Measurements from ENCODE around the gene ABCG2.
A peak's percentile ranks its signal among the peaks of the same experiment; 100 is the strongest.
"Not testable (repeated sequence)": the region's sequence is repeated elsewhere in the genome, so short reads cannot be mapped to it uniquely, and the experiment has no call there.

ABCG2 gene

DNA sequence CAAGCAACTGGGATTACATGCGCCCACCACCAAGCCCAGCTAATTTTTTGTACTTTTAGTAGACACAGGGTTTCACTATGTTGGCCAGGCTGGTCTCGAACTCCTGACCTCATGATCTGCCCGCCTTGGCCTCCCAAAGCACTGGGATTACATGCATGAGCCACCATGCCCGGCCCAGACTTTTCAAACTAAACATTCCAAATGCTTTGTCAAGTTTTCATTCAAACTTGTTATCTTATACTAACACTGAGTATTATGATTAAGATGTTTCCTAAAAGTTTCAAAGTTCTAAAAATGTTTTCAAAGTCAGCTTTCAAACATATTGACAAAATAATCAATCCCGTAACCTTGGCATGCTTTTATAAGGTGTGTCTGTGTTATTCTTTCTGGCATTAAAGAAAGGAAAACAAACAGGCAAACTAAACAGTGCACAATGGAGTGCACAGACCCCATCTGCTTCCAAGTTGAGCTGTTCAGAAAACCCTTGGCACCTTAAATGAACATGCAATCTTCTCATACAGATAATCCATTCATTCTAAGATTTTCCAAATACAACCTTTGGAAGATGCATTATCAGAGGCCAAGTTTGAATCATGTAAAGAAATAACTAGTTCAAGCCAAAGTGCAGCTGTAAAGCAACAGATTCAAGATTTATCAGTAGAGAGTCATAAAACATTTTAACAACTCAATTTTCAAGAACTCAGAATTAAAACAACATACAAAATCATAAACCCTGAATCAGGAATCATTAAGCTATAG, 49.1 kb downstream of the ABCG2 start:
- Mint-ChIP-seq H3K9me3 (no peaks in the 10 kb centered on the region), H3K27ac (no peak overlapping the region), H3K36me3 (ENCODE audit: low read depth) (no peaks in the 10 kb centered on the region), H3K4me1 (no peaks in the 10 kb centered on the region), H3K4me3 (no peak overlapping the region), H3K27me3 (ENCODE audit: low read depth) (no peaks in the 10 kb centered on the region)
- TF ChIP-seq, protein P1, sequence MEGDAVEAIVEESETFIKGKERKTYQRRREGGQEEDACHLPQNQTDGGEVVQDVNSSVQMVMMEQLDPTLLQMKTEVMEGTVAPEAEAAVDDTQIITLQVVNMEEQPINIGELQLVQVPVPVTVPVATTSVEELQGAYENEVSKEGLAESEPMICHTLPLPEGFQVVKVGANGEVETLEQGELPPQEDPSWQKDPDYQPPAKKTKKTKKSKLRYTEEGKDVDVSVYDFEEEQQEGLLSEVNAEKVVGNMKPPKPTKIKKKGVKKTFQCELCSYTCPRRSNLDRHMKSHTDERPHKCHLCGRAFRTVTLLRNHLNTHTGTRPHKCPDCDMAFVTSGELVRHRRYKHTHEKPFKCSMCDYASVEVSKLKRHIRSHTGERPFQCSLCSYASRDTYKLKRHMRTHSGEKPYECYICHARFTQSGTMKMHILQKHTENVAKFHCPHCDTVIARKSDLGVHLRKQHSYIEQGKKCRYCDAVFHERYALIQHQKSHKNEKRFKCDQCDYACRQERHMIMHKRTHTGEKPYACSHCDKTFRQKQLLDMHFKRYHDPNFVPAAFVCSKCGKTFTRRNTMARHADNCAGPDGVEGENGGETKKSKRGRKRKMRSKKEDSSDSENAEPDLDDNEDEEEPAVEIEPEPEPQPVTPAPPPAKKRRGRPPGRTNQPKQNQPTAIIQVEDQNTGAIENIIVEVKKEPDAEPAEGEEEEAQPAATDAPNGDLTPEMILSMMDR (IDR thresholded peaks at IDR 0.05; ENCODE audit: unreplicated experiment in 3 of 3): no peak

DNA sequence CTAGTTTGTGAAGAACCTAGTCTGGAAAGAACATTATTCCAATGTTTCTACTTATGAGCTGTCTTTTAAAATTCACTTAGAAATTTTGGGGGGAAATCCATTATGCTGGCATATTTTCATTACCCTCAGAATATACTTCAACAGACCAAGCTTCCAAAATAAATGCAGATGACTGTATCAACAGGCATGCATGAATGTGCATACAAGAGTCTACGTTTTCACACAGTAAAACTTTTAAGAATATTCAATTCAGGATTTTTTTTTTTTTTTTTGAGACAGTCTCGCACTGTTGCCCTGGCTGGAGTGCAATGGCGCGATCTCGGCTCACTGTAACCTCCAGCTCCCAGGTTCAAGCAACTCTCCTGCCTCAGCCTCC, 49.7 kb downstream of the ABCG2 start:
- no peak overlapping the region for H3K27ac Mint-ChIP-seq
- H3K4me1 Mint-ChIP-seq: no peaks in the 10 kb centered on the region
- no peaks in the 10 kb centered on the region for H3K27me3 Mint-ChIP-seq (ENCODE audit: low read depth)
- TF ChIP-seq, protein P1 (IDR thresholded peaks at IDR 0.05; ENCODE audit: unreplicated experiment in 3 of 3): no peak
- H3K9me3 Mint-ChIP-seq: no peaks in the 10 kb centered on the region
- no peaks in the 10 kb centered on the region for H3K36me3 Mint-ChIP-seq (ENCODE audit: low read depth)
- no peak overlapping the region for H3K4me3 Mint-ChIP-seq

DNA sequence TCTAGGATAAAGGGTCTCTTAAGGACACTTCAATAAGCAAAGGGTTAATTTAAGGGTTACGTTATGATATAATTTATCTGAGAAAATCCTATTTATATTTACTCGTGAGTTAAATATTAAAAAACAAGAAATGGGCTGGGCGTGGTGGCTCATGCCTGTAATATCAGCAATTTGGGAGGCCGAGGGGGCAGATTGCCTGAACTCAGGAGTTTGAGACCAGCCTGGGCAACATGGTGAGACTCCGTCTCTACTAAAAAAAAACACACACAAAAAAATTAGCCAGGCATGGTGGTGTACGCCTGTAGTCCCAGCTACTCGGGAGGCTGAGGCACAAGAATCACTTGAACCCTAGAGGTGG, 50.4 kb downstream of the ABCG2 start:
- not testable (repeated sequence) for H3K4me3 Mint-ChIP-seq; H3K27me3 Mint-ChIP-seq (ENCODE audit: low read depth); H3K9me3 Mint-ChIP-seq; H3K36me3 Mint-ChIP-seq (ENCODE audit: low read depth); H3K4me1 Mint-ChIP-seq; H3K27ac Mint-ChIP-seq

DNA sequence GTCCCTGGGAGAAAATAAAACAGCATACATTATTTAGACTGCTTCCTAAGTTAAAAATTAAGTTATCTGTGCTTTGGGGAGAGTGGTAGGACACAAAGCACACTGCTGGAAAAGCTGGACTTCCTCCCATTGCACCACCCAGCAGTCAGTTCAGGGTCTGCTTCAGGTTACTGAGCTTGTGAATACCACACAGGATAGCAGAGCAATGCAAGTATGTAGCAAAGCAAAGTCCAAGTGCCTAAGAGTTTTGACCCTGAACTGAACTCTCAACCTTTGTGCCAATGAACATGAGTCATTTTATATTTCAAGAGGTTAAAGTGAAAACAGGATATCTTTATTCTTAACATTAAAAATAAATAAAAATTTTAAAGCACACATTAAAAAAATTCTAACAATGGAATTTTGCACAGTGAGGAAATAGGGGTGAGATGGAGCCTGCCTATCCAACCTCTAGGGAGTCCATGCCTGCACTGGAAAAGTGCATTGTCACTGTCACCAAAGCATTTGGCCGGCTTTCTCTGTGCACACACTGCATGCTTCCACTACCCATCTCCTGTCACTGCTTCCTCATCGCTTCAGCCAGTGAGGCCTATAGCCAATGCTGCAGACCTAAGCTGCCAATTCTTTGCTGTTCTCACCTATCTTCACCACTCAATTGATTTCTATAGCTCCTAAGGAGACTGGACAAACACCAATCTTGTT, 50.9 kb downstream of the ABCG2 start:
- no peaks in the 10 kb centered on the region for H3K36me3 Mint-ChIP-seq (ENCODE audit: low read depth)
- peak overlapping the region in 1 of 3 experiments; percentile 59 for H3K27ac Mint-ChIP-seq
- H3K9me3 Mint-ChIP-seq: no peaks in the 10 kb centered on the region
- TF ChIP-seq, protein P1 (IDR thresholded peaks at IDR 0.05; ENCODE audit: unreplicated experiment in 3 of 3): no peak
- H3K27me3 Mint-ChIP-seq (ENCODE audit: low read depth): no peaks in the 10 kb centered on the region
- no peak overlapping the region for H3K4me3 Mint-ChIP-seq
- H3K4me1 Mint-ChIP-seq: no peaks in the 10 kb centered on the region

DNA sequence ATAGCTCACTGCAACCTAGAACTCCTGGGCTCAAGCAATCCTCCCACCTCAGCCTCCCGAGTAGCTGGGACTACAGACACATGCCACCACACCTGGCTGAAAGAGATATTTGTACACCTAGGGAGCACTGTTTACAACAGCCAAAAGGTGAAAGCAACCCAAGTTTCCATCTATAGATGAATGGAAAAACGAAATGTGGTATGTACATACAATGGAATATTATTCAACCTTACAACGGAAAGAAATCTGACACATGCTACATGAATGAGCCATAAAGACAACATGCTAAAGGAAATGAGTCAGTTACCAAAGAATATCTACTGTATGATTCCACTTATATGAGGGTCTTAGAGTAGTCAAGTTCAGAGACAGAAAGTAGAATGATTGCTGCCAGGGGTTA, 52.2 kb downstream of the ABCG2 start:
- Mint-ChIP-seq H3K9me3 (no peaks in the 10 kb centered on the region), H3K4me3 (no peak overlapping the region), H3K27me3 (ENCODE audit: low read depth) (no peaks in the 10 kb centered on the region), H3K36me3 (ENCODE audit: low read depth) (no peaks in the 10 kb centered on the region), H3K27ac (no peak overlapping the region), H3K4me1 (no peaks in the 10 kb centered on the region)
- TF ChIP-seq, protein P1 (IDR thresholded peaks at IDR 0.05; ENCODE audit: unreplicated experiment in 3 of 3): no peak

DNA sequence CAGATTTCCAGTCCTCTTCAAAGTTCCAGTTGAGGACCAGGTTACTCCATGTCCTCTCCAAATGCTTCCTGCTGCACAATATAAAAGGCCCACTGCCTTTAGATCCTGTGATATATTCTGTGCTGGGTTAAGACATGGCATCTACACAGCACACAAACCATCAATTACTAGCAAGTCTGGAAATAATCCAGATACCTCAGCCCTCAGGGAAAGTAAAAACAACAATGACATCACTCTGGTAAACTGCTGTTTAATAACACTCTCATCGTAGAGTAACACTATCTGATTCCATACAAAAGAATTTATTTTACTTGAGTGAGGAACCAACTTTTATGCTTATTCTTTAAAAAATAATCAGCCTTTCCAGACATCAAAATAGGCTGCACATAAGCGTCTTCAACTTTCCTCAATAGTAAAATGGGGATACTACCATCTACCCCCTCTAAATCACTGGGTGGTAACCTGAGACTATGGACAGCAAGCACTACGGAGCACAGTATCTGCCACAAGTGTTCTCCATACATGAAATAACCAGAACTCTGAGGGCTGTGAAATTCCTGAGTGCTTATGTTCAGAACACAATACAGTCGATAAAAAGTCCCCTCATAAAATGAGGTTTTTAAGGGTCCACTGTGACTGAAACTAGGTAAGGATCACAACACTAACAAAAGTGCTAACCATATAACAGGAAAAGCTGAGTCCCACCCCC, 53.4 kb downstream of the ABCG2 start:
- Mint-ChIP-seq H3K27ac (no peak overlapping the region), H3K4me1 (no peaks in the 10 kb centered on the region), H3K27me3 (ENCODE audit: low read depth) (no peaks in the 10 kb centered on the region), H3K4me3 (no peak overlapping the region), H3K36me3 (ENCODE audit: low read depth) (no peaks in the 10 kb centered on the region), H3K9me3 (no peaks in the 10 kb centered on the region)
- TF ChIP-seq, protein P1 (IDR thresholded peaks at IDR 0.05; ENCODE audit: unreplicated experiment in 3 of 3): no peak

All from nephron (organoid).